HG03432 (cell line): ENCODE results near the gene KCNF1.
"Not testable (repeated sequence)": the region's sequence is repeated elsewhere in the genome, so short reads cannot be mapped to it uniquely, and the experiment has no call there.

Source experiments
- ATAC-seq: cut with Tn5 transposase; IDR thresholded peaks from one replicate; pipeline ENCODE4 v1.9.1; 2021; ENCODE audit warnings: mild to moderate bottlenecking, moderate library complexity; ENCODE audit not compliant: unreplicated experiment

Gene KCNF1

GRCh38 chr2:10935953-10936942 lies 24.5 kb downstream of the KCNF1 start:
- ATAC-seq, result no peak

GRCh38 chr2:10939058-10939457 lies 27.3 kb downstream of the KCNF1 start:
- ATAC-seq, result no peak

GRCh38 chr2:10940596-10940995 lies 28.9 kb downstream of the KCNF1 start:
- ATAC-seq, result no peak

- ATAC-seq, result no peak
Measured at GRCh38 chr2:10941383-10941782, 29.6 kb downstream of the KCNF1 start.

GRCh38 chr2:10944799-10945198 lies 33.1 kb downstream of the KCNF1 start:
- ATAC-seq, result no peak

- no peak for ATAC-seq
Measured at GRCh38 chr2:10946394-10946793, 34.7 kb downstream of the KCNF1 start.

GRCh38 chr2:10947005-10947440 lies 35.3 kb downstream of the KCNF1 start:
- no peak for ATAC-seq

GRCh38 chr2:10947446-10948187 lies 35.9 kb downstream of the KCNF1 start:
- no peak for ATAC-seq

GRCh38 chr2:10948188-10948564 lies 36.4 kb downstream of the KCNF1 start:
- no peak for ATAC-seq

- no peak for ATAC-seq
Measured at GRCh38 chr2:10948606-10949230, 37.0 kb downstream of the KCNF1 start.

- ATAC-seq, result no peak
Measured at GRCh38 chr2:10949835-10950234, 38.1 kb downstream of the KCNF1 start.

- ATAC-seq, result no peak
Measured at GRCh38 chr2:10951558-10952414, 40.1 kb downstream of the KCNF1 start.

GRCh38 chr2:10954416-10954815 lies 42.7 kb downstream of the KCNF1 start:
- ATAC-seq, result no peak

GRCh38 chr2:10954856-10955818 lies 43.4 kb downstream of the KCNF1 start:
- ATAC-seq, result no peak

- ATAC-seq, result no peak
Measured at GRCh38 chr2:10956006-10956790, 44.5 kb downstream of the KCNF1 start.

- no peak for ATAC-seq
Measured at GRCh38 chr2:10957391-10957790, 45.7 kb downstream of the KCNF1 start.

GRCh38 chr2:10958452-10958851 lies 46.7 kb downstream of the KCNF1 start:
- ATAC-seq, result not testable (repeated sequence)
